Astrocyte (in vitro differentiated cells and primary cell): Measurements from ENCODE around the gene ST8SIA2.

Source experiments
- EZH2 ChIP-seq: IDR thresholded peaks from 2 replicates; pipeline ENCODE4 v1.6.1; 2012; ENCODE audit warnings: mild to moderate bottlenecking, low read length, inconsistent platforms; ENCODE audit not compliant: insufficient read depth
- TF ChIP-seq, protein P1 (sequence below): IDR thresholded peaks from 2 replicates; pipeline ENCODE4 v1.5.1; 2011; ENCODE audit warnings: low read depth, mild to moderate bottlenecking, inconsistent platforms, low read length, moderate library complexity; ENCODE audit not compliant: insufficient read depth

GRCh38 chr15:92415639-92416297 is 22.1 kb downstream of the ST8SIA2 start:
- TF ChIP-seq, protein P1, sequence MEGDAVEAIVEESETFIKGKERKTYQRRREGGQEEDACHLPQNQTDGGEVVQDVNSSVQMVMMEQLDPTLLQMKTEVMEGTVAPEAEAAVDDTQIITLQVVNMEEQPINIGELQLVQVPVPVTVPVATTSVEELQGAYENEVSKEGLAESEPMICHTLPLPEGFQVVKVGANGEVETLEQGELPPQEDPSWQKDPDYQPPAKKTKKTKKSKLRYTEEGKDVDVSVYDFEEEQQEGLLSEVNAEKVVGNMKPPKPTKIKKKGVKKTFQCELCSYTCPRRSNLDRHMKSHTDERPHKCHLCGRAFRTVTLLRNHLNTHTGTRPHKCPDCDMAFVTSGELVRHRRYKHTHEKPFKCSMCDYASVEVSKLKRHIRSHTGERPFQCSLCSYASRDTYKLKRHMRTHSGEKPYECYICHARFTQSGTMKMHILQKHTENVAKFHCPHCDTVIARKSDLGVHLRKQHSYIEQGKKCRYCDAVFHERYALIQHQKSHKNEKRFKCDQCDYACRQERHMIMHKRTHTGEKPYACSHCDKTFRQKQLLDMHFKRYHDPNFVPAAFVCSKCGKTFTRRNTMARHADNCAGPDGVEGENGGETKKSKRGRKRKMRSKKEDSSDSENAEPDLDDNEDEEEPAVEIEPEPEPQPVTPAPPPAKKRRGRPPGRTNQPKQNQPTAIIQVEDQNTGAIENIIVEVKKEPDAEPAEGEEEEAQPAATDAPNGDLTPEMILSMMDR, result no peak
- TF ChIP-seq EZH2, result no peak
